Vagina (tissue), 2 donors: ENCODE measurements around the gene SH2D3A.

Experiments
- POLR2A ChIP-seq, 2 donors: fragments of 450-650 bp; IDR thresholded peaks; one replicate each; pipeline ENCODE4 v1.6.1; 2017; ENCODE audit warnings: antibody characterized with exemption in 2 of 2, mild to moderate bottlenecking in 2 of 2, moderate library complexity in 2 of 2
- POLR2AphosphoS5 ChIP-seq, 2 donors: sonication (generic); formaldehyde crosslinking; IDR thresholded peaks; one replicate each; pipeline ENCODE4 v1.9.0; 2017; ENCODE audit warnings: antibody characterized with exemption in 2 of 2, mild to moderate bottlenecking in 2 of 2, low read depth in 1 of 2; ENCODE audit not compliant: insufficient read depth in 1 of 2
- TF ChIP-seq, protein P1 (sequence below), 3 experiments: fragments of 450-650 bp in 2 of 3; fragments of 200-600 bp in 1 of 3; sonication (generic) in 1 of 3; IDR thresholded peaks; one replicate each; pipeline ENCODE4 v1.5.1; 2017 to 2019; ENCODE audit warnings: antibody characterized with exemption in 3 of 3, mild to moderate bottlenecking in 2 of 3, moderate library complexity in 2 of 3

- TF ChIP-seq, protein P1, sequence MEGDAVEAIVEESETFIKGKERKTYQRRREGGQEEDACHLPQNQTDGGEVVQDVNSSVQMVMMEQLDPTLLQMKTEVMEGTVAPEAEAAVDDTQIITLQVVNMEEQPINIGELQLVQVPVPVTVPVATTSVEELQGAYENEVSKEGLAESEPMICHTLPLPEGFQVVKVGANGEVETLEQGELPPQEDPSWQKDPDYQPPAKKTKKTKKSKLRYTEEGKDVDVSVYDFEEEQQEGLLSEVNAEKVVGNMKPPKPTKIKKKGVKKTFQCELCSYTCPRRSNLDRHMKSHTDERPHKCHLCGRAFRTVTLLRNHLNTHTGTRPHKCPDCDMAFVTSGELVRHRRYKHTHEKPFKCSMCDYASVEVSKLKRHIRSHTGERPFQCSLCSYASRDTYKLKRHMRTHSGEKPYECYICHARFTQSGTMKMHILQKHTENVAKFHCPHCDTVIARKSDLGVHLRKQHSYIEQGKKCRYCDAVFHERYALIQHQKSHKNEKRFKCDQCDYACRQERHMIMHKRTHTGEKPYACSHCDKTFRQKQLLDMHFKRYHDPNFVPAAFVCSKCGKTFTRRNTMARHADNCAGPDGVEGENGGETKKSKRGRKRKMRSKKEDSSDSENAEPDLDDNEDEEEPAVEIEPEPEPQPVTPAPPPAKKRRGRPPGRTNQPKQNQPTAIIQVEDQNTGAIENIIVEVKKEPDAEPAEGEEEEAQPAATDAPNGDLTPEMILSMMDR (IDR thresholded peaks at IDR 0.05) = no peak
- TF ChIP-seq POLR2A (IDR thresholded peaks at IDR 0.05) = no peak
- TF ChIP-seq POLR2AphosphoS5 (IDR thresholded peaks at IDR 0.05; ENCODE audit: insufficient read depth in 1 of 2, low read depth in 1 of 2) = no peak
Measured at GRCh38 chr19:6719992-6720368, 47.3 kb downstream of the SH2D3A start.
